A549 (cell line): ENCODE results near the gene CDC42EP1.

Experiments
- CEBPB ChIP-seq, 2 experiments: fragments of >200 bp in 1 of 2; sonication (Bioruptor Twin) in 1 of 2; formaldehyde crosslinking in 1 of 2; IDR thresholded peaks; 2 replicates each; pipeline ENCODE4 v1.6.1; 2012 to 2016
- FOSL2 ChIP-seq, 2 experiments: fragments of 450-650 bp in 1 of 2; fragments of >200 bp in 1 of 2; sonication (Bioruptor Twin) in 1 of 2; formaldehyde crosslinking; IDR thresholded peaks; 2 replicates each; pipeline versions ENCODE4 v1.5.0 to v1.6.1; 2016 to 2020; ENCODE audit warnings: mild to moderate bottlenecking in 1 of 2, moderate library complexity in 1 of 2
- HMGXB4 ChIP-seq: fragments of 250-450 bp; sonication (Bioruptor Pico); IDR thresholded peaks from 2 replicates; pipeline ENCODE4 v1.5.0; 2021; ENCODE audit warnings: mild to moderate bottlenecking, moderate library complexity, borderline replicate concordance
- JUN ChIP-seq, 2 experiments: fragments of >200 bp; sonication (Bioruptor Twin); formaldehyde crosslinking; IDR thresholded peaks; 2 replicates in 1 of 2; 3 replicates in 1 of 2; pipeline ENCODE4 v1.6.1; 2016 to 2017
- JUNB ChIP-seq: fragments of >200 bp; sonication (Bioruptor Twin); formaldehyde crosslinking; IDR thresholded peaks from 2 replicates; pipeline ENCODE4 v1.6.1; 2016
- NPAS2 ChIP-seq: fragments of 250-450 bp; sonication (Bioruptor Pico); IDR thresholded peaks from 2 replicates; pipeline ENCODE4 v1.8.0; 2022; ENCODE audit warnings: mild to moderate bottlenecking, moderate library complexity, borderline replicate concordance
- PBX3 ChIP-seq: IDR thresholded peaks from 2 replicates; pipeline ENCODE4 v1.6.1; 2012
- POLR2A ChIP-seq: IDR thresholded peaks from 2 replicates; pipeline ENCODE4 v1.6.1; 2012; ENCODE audit warnings: mild to moderate bottlenecking, low read length
- RFX5 ChIP-seq: fragments of 450-650 bp; IDR thresholded peaks from 2 replicates; pipeline ENCODE4 v1.7.1; 2014; ENCODE audit warnings: antibody characterized with exemption, mild to moderate bottlenecking, moderate library complexity
- RNF2 ChIP-seq: fragments of 200-600 bp; sonication (generic); IDR thresholded peaks from 2 replicates; pipeline ENCODE4 v1.6.1; 2016; ENCODE audit warnings: low read depth, mild to moderate bottlenecking, antibody characterized with exemption, moderate library complexity, borderline replicate concordance
- SMC3 ChIP-seq: fragments of >200 bp; sonication (Bioruptor Twin); formaldehyde crosslinking; IDR thresholded peaks from 3 replicates; pipeline ENCODE4 v1.6.1; 2018; ENCODE audit warnings: inconsistent platforms
- TF ChIP-seq, protein P1 (sequence below): fragments of 200-600 bp; sonication (generic); IDR thresholded peaks from 2 replicates; pipeline ENCODE4 v1.6.1; 2016; ENCODE audit warnings: antibody characterized with exemption, mild to moderate bottlenecking, moderate library complexity
- TF ChIP-seq, protein P2 (sequence below): fragments of >200 bp; sonication (Bioruptor Twin); formaldehyde crosslinking; IDR thresholded peaks from 3 replicates; pipeline ENCODE4 v1.5.1; 2016

DNA sequence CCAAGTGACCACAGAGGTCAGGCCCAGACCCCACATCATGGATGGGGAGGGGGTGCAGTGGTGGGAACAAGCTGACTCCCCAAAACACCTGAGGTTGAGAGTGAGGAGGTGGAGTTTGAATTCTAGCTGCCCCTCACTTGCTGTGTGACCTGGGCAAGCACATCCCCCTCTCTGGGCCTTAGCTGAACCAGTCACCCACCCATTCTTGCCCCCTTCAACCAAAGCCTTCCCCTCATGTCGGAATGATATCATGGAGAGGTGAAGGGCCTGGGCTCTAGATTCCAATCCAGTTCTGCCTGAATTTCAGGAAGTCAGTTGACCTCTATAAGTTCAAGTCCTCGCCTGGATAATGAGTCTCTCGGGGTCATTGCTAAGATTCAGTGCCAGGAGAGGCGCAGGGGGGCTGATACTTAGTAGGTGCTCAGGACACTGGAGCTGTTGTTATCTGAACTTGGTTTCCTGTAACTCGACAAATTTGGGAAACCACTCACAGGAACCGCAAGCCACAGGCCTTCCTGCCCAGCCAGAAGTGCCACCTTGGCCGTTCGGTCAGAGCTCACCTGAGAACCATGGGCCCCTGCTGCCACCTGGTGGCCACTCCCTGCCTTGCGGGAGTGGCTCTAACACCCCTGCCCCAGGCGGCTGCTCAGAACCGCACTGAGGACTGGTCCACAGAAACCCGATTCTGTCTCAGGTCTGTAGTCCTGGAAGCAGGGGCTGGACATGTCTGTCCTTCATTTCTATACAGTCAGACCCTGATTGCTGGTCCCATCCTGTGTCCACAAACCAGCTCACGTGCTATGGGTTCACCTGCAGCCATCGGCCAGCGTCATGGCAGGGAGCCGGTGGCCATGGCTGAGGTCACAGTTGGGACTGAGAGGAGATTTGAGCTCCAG lies 6.9 kb downstream of the CDC42EP1 start:
- TF ChIP-seq, protein P1, sequence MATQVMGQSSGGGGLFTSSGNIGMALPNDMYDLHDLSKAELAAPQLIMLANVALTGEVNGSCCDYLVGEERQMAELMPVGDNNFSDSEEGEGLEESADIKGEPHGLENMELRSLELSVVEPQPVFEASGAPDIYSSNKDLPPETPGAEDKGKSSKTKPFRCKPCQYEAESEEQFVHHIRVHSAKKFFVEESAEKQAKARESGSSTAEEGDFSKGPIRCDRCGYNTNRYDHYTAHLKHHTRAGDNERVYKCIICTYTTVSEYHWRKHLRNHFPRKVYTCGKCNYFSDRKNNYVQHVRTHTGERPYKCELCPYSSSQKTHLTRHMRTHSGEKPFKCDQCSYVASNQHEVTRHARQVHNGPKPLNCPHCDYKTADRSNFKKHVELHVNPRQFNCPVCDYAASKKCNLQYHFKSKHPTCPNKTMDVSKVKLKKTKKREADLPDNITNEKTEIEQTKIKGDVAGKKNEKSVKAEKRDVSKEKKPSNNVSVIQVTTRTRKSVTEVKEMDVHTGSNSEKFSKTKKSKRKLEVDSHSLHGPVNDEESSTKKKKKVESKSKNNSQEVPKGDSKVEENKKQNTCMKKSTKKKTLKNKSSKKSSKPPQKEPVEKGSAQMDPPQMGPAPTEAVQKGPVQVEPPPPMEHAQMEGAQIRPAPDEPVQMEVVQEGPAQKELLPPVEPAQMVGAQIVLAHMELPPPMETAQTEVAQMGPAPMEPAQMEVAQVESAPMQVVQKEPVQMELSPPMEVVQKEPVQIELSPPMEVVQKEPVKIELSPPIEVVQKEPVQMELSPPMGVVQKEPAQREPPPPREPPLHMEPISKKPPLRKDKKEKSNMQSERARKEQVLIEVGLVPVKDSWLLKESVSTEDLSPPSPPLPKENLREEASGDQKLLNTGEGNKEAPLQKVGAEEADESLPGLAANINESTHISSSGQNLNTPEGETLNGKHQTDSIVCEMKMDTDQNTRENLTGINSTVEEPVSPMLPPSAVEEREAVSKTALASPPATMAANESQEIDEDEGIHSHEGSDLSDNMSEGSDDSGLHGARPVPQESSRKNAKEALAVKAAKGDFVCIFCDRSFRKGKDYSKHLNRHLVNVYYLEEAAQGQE: no peak
- TF ChIP-seq JUNB (no peak), JUN (IDR thresholded peaks at IDR 0.05) (no peak), POLR2A (no peak), RNF2 (no peak), NPAS2 (no peak), FOSL2 (IDR thresholded peaks at IDR 0.05) (no peak), FOSL2 (CRISPR knock-in tag; IDR thresholded peaks at IDR 0.05) (no peak), PBX3 (no peak), SMC3 (peak; percentile 82), CEBPB (IDR thresholded peaks at IDR 0.05) (no peak), HMGXB4 (CRISPR knock-in tag) (no peak), RFX5 (no peak)
- TF ChIP-seq, protein P2, sequence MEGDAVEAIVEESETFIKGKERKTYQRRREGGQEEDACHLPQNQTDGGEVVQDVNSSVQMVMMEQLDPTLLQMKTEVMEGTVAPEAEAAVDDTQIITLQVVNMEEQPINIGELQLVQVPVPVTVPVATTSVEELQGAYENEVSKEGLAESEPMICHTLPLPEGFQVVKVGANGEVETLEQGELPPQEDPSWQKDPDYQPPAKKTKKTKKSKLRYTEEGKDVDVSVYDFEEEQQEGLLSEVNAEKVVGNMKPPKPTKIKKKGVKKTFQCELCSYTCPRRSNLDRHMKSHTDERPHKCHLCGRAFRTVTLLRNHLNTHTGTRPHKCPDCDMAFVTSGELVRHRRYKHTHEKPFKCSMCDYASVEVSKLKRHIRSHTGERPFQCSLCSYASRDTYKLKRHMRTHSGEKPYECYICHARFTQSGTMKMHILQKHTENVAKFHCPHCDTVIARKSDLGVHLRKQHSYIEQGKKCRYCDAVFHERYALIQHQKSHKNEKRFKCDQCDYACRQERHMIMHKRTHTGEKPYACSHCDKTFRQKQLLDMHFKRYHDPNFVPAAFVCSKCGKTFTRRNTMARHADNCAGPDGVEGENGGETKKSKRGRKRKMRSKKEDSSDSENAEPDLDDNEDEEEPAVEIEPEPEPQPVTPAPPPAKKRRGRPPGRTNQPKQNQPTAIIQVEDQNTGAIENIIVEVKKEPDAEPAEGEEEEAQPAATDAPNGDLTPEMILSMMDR: peak; percentile 74
